ENCODE measurements around the gene TFF2.

The TFF2 gene

GRCh38 chr21:42302076-42302650 lies 48.6 kb downstream of the TFF2 start:
- DNase-seq, result no peak

DNA sequence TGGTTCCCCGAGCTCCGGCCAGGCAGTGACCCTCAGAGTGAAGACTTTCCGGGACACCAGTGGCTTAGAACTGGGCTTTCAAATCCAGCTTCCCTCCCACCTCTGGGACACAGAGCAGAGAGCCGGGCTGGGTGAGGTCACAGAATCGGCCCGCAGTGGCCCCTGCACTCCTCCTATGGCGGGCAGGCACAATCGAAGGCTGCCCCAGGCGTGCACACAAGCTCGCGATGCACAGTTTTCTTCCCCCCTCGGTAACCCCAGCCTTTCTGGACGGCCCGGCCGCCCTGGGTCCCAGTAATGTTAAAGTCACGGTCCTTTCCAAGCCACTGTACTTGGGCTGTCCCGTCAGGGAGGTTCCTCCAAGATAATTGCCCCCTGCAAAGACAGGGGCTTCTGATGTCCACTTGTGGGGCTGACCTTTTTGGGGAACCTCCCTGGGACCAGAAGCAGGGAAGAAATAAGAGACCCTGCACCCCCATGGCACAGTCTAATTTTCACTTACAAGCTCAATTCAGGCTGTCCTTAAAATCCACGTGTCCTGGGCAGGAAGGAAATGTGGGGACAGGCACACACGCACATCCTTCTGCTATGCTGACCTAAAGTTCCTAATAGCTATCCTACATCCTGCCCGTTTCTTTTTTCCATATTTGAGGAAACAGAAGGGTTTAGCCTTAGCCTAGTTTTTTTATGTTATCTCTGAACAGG lies 49.3 kb downstream of the TFF2 start:
- DNase-seq, result no peak

DNA sequence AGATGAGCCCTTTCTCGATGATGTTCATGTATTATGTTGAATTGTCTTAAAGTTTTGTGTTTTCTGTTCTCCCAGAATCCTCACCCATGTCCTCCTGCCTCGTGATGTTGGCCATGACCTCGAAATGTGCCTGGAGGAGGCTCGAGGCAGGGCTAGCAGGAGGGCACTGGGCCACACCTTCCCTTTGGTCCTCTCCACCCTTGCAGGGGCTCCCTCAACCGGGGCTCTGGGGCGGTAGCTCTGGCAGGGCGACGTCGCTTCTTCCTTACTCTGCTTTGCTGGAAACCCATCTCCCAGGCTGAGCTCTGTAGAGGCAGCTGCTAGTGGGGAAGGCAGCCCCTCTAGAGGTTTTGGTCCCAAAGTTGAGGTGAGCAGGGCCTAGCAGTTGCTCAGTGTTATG lies 49.8 kb downstream of the TFF2 start:
- DNase-seq, result no peak

DNA sequence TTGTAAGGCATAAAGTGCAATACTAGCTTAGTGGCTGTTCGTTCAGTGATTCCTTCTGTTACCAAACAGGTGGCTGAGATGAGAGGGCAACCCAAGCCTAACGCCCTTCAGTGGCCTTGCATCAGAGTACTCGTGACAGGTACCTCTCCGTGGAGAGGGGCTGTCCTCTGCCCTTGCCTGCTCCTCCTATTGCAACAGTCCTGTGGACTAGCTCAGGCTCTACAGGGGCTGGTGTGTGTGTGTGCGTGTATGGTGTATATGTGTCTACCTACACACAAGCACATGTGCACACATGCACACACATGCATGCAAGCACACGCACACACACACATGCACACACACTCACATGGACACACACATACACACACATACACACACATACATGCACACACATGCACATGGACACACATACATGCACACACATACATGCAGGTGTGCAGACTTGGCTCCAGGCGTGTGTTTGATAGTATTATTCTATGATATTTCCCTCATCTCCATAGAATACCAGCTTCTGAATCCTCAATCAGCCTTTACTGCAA lies 50.7 kb downstream of the TFF2 start:
- no peak for DNase-seq

DNA sequence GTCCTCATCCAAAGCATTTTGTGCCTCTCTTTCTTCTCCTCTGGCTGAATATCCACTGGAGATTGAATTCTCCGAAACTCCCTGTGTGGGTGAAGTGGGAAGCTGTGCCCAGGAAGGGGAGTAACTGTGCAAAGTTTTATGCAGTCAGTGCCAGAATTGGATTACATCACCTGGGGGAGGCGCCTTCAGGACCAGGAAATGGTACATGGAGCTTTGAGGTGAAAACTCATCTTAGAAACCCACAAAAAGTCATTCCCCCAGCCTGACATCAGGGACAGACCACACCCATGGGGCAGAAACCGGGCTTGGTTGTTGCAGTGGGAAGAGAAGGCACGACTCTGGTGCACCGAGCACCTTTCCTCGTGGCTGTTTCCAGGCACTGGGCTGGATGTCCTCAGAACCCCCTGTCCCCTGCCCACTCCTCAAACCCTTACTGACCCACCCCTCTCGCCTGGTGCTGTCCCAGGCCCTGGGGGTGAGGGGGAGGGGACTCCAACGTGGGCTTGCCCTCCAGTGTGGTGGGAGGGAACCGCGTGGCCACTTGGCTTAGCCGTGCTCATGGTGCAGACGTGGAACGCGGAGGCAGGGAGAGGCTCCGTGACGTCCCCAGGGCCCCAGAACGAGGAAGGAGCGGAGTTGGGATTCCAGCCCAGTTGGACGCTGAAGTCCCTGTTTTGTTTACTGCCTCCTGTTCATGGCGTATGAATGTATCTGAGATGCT lies 51.3 kb downstream of the TFF2 start:
- DNase-seq, result no peak

GRCh38 chr21:42298657-42299056 lies 52.1 kb downstream of the TFF2 start:
- no peak for DNase-seq

DNA sequence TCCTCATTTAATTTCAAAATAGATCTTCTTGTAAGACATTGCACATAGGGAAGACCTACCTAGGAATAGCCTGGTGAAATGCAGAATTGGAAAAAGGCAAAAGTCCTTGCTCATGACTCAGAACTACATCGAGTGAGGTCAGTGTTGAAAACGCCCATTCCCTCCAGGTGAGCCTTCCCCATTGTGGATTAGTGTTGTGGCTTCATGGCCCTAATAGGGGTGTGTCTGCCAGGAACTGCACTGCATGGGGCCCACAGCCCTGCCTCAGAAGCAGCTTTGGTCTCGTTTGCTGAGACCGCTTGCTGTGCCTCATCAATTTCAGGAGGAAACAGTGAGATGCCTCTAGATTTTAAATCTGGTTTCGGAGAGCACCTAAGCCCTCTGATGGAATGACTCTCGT lies 52.6 kb downstream of the TFF2 start:
- no peak for DNase-seq

DNA sequence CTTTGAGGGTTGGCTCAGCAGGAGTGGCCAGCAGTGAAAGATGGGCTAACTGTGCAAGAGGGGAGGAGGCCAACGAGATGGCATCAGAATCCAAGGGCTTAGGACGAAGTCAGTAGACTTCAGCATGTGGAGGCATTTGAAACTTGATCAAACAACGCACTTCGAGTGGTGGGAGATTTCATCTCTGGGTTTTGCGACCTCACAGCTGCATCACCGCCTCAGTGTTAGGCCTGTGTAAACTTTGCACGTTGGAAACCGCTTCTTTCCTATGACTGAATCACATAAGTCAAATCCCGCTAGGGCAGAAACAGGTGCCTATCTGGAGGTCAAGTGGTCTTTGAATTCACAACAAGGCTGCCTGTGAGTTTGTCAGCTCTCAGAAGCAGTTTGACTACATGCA lies 53.4 kb downstream of the TFF2 start:
- DNase-seq, result no peak

DNA sequence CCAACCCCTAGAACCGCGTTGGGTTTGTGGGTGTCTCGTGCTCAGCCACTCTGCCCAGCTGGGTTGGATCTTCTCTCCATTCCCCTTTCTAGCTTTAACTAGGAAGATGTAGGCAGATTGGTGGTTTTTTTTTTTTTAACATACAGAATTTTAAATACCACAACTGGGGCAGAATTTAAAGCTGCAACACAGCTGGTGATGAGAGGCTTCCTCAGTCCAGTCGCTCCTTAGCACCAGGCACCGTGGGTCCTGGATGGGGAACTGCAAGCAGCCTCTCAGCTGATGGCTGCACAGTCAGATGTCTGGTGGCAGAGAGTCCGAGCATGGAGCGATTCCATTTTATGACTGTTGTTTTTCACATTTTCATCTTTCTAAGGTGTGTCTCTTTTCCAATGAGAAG lies 54.3 kb downstream of the TFF2 start:
- DNase-seq, result no peak
